ENCODE measurements around the gene KCNK10.

The KCNK10 gene

DNA sequence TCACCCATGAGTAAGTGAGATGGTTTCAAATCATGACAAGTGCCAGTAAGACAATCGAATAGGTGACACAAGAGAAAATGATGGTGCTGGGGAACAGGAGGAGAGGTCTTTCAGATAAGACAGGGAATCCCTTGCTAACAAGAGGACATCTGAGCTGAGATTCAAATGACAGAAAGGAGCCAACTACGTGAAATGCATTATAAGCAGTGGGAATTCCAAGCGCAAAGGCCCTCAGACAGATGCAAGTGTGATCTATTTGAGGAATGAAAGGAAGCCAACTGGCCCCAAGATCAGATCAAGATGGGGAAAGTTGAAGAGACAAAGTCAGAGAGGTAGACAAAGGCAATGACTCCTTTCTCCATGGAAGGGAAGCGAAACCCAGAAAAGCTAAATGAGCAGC lies 4.7 kb downstream of the KCNK10 start:
- DNase-seq (ENCODE audit: low spot score), result no peak

DNA sequence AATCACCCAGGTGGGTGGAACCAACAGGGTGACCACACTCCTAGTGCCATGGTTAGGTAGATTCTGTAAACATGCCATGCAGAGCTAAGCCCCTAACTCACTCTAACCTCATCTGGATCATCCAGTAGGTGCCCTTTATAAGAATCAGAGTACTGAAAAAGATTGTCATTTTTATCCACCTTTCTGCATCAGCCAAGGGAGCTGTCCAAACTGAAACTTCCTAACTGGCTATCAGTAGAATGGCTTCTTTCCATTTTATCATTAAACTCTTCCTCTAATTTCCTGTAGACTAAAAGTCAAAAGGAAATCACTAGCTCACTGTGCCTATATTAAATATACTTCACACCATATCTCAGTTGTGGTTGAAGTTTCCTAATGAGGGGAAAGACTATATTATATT lies 6.5 kb downstream of the KCNK10 start:
- DNase-seq (ENCODE audit: low spot score), result no peak

DNA sequence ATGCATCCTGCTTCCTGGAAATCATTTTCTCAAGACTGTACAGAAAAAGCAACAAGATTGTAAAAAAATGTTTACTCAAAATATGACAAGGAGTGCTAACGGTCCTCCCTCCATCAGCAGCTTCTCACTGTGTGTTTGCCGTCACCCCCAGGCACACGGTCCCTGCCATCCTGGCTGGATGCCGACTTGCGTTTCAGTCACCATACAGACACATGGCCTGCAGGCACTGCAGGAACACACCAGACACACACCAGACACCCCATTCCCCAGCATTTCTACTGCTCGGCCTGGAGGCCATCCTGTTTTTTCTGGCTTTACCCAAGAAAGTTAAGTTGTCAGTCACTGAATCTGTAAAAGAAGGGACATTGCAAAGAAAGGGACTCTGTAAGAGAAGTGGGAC lies 10.8 kb downstream of the KCNK10 start:
- no peak for DNase-seq (ENCODE audit: low spot score)

DNA sequence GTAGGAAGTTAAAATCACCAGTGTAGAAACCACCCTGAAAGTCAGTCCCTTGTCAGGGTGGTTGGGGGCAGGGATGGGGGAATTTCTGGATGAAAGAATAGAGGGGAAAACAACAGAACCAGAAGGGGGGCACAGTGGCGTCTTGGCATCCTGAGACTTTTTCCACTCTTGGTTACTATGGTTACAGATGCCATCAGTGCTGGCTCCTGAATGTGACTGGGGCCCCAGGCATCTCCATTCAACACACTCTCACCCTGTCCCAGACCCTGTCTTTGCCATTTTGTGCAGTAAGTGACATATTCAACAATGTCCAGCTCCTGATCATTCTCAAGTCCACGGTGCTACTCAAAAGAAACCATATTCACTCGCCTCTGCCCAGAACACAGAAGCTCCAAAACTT lies 11.3 kb downstream of the KCNK10 start:
- no peak for DNase-seq (ENCODE audit: low spot score)

DNA sequence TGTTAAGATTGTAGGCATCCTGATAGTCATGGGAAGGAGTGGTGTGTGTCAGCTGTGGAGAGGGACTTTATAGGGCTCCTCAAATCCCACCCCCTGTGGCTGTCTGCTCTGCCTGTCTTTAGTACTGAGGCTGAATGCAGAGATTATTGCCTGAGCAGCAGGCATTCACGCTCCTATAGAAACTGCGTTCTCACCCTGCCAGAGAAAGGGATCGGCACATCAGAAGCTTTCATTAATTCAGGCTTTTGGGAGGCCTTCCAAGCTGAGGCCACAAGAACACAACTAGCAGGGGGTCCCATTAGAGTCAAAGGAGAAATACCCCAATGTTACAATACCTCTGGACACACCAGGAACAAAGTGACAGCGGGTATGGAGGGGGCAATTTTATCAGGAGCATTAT lies 12.6 kb downstream of the KCNK10 start:
- peak; percentile 80 for DNase-seq (ENCODE audit: low spot score)

DNA sequence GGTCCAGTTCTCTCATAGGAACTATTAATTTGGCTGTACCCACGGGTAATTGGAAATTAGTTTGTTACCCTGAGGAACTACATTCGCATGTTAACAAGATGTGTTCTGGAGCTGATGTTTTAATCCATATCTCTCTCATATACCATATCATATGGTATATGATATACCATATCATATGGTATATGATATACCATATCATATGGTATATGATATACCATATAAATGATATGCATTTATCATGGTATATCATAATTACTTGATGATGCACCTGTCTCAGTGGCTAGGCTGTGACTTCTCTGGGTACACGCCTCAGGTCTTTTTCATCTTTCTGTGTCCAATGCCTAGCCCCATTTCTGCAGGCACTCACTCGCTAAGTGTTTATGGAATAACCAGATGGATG lies 13.0 kb downstream of the KCNK10 start:
- no peak for DNase-seq (ENCODE audit: low spot score)

DNA sequence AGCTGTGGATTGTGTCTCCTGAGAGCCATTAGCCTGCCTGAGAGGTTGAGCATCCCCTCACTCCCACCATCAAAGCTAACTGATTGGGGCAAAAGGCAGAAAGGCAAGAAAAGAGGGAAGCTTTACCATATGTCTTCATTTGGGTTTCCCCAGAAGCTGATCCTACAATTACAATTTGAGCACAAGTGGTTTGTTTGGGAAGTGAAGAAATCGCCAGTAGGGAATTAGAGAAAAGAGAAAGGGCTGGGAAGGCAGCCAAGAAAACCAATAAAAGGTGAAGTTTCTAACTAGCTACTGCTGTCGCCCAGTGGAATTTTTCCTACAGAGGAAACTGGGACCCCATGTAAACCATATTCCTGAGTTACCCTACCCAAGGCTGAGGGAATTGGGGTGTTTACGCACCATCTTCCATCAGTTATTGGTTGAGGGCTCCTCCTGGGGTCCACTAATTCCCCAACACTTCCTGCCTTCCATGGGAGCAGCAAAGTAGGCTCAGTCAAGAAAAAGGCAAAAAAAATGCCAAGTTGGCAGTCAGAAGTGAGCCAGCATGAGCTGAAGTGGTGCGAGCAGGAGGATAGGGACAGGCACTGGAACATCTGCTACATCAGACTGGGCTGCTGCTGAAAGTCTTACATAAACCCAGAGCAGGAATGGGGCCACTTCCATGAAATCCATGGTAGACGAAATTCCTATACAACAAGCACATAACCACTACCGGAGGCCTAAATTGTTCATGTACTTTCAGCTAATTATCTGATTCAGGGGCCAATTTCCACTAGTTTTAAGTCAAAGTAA lies 17.3 kb downstream of the KCNK10 start:
- DNase-seq (ENCODE audit: low spot score), result no peak

DNA sequence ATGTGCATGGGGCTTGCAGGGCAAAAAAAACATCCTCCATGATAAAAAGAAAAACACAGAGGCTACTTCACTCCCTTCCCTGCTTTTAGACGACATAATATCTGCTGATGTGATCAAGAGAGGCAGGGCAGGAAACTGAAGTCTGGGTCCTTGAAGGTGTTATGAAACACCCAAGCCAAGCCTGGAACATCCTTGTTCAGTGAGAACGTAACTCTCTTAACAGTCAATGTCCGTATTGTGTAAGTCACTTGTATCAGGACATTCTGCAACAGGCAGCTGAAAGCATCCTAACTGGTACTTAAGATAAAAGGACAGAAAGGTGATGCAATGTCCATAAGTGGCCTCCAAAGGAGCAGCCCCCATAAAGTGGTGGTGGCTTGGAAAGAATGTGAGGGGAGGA lies 20.0 kb downstream of the KCNK10 start:
- DNase-seq (ENCODE audit: low spot score), result no peak

DNA sequence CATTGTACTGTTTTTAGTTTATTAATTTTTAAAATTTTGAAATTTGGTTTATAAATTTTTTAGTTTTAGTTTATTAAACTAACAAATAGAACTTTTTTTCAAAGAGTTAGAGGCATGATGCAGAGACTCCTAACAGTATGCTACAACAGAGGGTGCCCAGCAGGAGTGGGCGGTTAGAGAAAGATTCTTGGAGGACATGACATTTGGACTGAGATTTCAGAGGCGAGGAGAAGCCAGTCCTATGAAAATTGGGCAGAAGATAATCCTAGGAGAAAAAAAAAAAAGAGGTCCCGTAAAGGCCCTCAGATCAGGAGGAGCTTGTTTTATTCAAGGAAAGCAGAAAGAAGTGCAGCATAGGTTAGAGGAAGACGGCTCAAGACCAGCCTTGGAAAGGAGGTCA lies 21.7 kb downstream of the KCNK10 start:
- DNase-seq (ENCODE audit: low spot score), result no peak

DNA sequence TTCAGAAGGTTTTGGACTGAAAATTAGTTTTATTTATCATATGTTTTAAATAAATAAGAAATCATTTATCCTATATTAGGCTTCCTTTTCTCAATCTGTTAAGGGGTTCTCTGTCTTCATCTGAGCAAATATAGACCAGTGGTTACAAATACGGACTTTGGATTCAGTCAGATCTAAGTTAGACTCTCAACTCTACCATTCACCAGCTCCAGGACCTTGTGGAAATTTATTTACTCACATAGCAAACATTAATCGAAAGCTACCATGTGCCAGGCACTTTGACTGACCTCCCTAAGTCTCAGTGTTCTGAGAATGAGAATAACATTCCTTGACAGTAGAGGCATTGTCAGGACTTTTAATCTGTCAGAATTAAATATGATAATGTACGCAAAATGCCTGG lies 22.3 kb downstream of the KCNK10 start:
- DNase-seq (ENCODE audit: low spot score), result no peak

DNA sequence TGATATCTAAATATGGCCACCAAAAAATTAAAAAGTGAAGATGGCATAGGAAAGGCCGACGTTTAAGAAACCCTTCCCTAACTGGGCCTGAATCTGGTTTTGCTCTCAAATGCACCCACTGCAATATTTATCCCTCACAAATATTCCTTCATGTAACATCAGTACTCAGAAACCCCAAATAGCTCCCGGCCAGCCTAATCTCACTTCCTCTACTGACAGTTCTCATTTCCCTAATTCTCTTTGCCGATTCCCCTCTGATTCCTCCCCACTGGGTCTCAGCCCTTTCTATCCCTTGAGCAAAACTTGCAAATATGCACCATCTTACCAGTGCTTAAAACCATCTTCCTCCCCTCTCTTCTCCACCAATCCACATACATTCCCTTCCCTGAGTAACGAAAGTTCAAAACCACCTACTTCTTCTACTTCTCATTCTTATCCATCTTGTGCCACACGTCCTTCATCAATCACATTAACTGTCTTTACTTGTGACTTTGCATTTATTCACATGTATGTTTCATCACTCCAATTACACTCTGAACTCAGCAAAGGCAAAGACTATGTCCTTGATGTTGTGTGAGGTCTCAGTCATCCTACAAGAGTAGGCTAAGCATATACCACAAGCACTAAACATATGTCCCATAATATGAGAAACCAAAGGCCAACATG lies 23.1 kb downstream of the KCNK10 start:
- DNase-seq (ENCODE audit: low spot score), result no peak

DNA sequence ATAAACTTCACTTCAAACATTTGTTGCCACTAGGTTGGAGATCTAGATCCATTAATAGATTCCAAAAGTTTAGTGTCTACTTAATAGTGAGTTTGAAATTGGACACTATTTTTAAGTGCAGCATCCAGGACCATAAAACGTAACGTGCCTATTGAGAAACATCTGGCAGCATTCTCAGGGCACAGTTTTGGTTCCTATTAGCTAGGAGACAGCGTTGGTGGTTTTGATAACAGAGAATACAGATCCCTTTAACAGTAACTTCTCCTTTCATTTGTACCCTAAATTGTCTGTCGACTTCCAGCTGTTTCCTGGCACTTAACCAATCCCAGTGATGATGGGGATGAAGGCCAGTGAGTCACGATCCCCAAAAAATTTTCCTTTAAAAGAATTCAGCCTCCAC lies 25.8 kb downstream of the KCNK10 start:
- no peak for DNase-seq (ENCODE audit: low spot score)

DNA sequence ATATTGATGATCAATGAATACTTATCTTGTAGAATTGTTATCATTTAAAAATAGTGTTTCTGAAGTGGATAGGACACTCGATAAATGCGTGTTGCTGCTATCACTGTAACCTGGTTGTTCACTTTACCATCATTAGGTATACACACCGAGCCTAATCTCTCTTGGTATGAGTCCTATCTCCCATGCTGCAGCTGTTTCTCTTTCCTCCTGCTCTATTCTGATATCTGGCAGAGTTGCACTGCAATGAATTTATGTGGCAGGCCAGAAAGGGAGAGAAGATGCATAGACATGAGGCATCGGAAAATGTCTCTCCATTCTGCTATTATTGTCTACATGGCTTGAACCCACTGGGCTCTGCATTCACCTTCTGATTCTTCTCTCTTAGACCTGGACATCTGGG lies 26.7 kb downstream of the KCNK10 start:
- no peak for DNase-seq (ENCODE audit: low spot score)

DNA sequence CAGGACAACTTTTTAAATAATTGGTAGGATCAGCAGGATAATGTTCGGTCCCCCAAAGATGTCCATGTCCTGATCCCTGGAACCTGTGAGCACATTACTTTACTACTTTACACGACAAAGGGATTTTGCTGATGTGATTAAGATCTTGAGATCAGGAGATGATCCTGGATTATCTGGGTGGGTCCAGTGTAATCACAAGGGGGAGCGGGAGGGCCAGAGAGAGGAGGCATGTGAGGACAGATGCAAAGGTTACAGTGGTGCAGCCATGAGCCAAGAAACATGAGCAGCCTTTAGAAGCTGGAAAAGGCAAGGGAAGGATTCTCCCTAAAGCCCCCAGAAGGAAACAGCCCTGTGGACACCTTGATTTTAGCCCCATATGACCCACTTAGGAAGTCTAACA lies 33.1 kb downstream of the KCNK10 start:
- DNase-seq (ENCODE audit: low spot score), result no peak

DNA sequence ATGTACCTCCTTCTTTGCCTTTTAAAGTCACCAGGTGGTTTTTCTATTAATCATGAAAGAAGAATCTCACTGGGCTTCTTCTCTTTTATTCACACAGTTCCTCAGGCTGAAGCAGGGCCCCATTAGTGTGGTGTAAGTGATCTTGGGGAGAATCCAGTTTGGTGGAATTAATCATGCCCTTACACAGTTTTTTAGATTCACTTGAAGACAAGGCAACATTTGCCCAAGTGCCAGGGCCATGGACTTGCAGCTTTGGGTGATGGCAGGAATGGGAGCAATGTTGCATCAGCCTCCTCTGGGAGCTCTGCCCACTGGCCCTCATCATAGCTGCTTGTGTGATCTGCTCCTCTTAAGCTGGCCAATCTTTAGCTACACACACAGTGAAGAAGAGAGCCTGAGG lies 33.8 kb downstream of the KCNK10 start:
- DNase-seq (ENCODE audit: low spot score), result no peak

DNA sequence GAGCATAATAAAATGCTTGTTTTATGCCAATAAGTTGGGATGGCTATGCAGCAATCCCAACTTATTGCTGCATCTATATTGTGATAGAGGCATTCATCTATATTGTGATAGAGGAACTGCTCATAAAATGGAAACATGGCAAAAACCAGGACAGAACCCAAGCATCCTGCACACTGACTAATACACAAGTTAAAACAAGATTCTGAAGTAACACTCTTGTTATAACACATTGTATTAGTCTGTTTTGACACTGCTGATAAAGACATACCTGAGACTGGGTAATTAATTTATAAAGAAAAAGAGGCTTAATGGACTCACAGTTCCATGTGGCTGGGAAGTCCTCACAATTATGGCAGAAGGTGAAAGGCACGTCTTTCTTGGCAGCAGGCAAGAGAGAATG lies 36.8 kb downstream of the KCNK10 start:
- DNase-seq (ENCODE audit: low spot score), result no peak

DNA sequence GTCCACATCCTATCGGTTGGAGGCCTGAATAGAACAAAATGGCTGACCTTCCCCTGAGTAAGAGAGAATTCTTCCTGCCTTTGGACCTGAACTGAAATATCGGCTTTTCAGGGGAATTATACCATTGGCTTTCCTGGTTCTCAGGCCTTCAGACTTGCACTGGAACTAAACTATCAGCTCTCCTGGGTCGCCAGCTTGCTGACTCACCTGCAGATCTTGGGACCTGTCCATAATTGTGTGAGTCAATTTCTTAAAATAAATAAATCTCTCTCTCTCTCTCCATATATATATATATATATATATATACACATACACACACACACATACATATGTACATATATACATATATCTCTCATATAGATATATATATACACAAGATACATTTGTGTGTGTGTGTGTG lies 41.6 kb downstream of the KCNK10 start:
- DNase-seq (ENCODE audit: low spot score), result no peak

DNA sequence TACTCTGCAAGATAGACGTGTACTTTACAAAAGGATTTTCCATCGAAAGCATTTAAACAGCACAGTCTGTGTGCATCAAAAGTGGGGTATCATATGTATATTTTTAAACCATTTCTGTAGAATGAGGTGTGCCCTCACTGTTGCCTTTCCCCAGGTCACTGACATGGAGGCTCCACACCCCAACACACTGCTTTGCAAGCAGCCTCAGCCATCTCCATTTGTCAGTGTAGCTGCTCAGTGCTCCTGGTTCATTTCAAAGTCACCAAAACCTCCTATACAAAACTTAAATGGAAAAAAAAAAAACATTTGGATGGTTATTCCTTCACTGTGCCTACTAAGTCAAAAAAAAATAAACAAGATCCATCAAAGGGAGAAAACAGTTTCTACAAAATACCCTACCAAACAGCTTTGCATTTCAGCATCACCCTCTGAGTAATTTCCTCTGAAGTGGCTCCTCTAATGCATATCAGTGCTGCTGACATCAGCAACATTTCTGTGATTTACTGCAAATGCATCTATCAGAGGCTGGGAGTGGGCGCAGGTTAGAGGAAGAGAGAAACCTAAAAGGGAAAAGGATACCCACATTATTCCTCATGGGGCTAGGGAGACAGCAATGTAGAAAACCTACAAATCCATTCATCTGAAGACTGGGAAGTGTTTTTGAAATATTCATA lies 46.0 kb downstream of the KCNK10 start:
- no peak for DNase-seq (ENCODE audit: low spot score)

DNA sequence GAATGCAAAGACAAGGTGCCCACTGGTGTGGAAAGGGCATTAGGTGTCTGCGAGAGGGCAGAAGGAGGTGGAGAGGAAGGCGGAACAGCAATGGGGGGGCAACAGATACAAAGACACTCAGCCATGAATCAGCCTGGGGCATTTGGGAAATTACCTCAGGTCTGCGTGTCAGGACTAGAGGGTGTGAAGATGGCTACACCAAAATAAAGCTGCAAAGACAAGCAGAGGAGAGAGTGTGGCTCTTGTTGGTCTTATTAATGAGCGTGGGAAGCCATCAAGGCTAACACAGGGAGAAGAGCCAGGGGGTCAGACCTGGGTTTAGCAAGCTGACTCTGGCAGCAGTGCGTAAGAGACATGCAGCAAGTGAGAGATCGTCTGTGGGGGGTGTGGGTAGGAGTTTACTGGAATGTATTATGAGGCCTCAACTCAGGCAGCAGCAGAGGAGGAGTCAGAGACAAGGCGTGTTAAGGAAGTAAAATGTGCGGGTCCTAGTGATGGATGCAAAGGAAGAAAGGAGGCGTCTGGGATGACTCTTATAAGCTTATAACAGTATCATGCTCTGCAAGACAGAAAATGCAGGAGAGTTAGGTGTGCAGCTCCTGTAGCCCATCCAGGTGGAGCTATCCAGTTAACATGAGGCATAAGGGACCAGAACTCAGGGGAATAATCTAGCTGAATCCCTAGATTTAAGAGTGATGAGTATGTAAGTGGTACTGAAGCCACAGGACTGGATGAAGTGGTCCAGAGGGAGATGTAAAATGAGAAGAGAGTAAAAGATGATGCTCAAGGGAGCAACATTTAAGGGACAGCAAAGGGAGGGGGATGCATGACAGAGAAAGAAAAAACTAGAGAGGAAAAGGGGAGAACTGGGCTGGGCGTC lies 50.4 kb downstream of the KCNK10 start:
- no peak for DNase-seq (ENCODE audit: low spot score)

DNA sequence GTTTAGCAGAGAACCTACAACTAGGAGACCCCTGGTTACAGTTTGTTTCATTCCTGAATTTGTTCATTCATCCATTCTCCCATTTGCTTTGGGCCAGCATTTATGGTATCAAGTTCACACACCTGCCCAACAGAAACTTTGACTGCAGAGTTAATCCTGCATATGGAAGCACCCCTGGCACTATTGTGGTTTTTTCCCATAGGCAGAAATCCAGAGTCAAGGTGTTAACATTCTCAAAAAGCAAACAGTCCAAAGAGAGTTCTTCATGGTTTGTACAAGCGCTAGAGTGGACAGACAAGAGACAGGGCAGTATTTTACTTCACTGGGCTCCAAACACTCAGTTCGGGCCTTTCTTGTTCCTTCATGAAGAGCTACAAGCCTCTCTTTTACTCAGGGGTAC lies 51.9 kb downstream of the KCNK10 start:
- DNase-seq (ENCODE audit: low spot score), result no peak

DNA sequence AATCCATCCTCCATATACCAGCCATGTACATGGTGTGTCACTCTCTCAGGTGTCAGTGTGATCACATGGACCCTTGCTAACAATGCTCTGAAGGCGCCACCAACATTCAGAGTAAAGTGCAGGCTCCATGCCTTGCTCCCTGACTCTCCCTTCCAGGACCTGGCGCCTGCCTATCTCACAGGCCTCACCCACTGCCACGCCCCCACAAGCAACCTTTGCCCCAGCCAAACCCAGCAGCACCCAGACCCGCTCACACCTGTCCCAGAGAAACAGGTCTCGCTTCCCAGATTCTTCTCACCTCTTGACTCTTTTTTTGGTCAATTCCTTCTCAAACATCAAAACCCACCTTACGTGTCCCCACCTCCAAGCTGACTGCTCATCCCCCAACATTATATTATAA lies 52.3 kb downstream of the KCNK10 start:
- DNase-seq (ENCODE audit: low spot score), result no peak

DNA sequence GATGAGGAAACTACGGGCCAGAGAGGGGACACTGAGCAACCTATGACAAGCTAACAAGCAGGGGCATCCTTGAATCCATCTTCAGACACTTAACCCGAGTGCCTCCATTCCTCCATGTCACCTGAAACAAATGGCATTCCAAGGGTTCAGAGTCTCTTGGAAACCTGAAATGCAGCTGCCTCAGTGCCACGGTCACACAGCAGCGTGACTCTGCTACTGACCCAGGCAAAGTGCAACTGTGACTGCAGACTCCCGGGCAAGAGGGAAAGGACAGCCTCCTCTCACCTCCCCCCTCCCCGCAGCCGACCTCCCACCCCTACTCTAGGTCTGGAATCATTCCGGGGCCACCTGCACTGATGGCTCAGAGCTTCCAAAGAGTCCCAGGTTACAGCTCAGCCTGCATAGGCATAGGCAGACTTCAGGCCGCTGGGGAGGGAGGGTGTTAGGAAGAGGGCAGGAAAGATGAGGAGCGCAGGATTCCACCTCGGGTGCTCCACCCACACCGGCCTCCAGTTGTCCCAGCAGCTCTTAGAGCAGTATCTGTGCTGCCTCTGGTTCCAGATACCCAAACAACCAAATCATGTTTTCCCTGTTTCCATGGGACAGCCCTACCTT lies 53.2 kb downstream of the KCNK10 start:
- DNase-seq (ENCODE audit: low spot score), result no peak

All from ecto neural progenitor cell (in vitro differentiated cells).